Measurements from ENCODE around the gene MAP3K6. TPM values are rescaled to one million over a fixed set of nuclear protein-coding genes. Genes with fewer than 3 reads are reported as not detected.

MAP3K6 gene
- total RNA-seq, 1 experiment from 2014 or later: 25.1 TPM

- Histone ChIP-seq H3K9me3 (ENCODE audit: low read length) (no peaks in the 10 kb centered on the region), H3K4me1 (ENCODE audit: insufficient read depth, low read length) (peaks cover 13% of the 10 kb centered on the region), H3K4me3 (ENCODE audit: low read length) (no peak overlapping the region), H3K79me2 (ENCODE audit: low read length) (peaks cover 10% of the 10 kb centered on the region), H3K9me2 (replicated peaks; ENCODE audit: low read length) (no peaks in the 10 kb centered on the region), H3K27ac (ENCODE audit: low read length) (no peak overlapping the region), H4K20me1 (ENCODE audit: low read length) (no peaks in the 10 kb centered on the region), H3K4me2 (ENCODE audit: low read length) (no peak overlapping the region; the same call in 1 of the 2 replicates), H3F3A (ENCODE audit: low read length, unreplicated experiment) (no peaks in the 10 kb centered on the region), H3K36me3 (ENCODE audit: low read depth, low read length) (no peaks in the 10 kb centered on the region; the same call in 1 of the 2 replicates), H3K9ac (ENCODE audit: low read length) (no peak overlapping the region), H2AFZ (ENCODE audit: low read length) (no peak overlapping the region), H3K27me3 (ENCODE audit: low read length) (no peaks in the 10 kb centered on the region)
- DNase-seq (no peak), ATAC-seq (no peak)
- CTCF ChIA-PET: no interaction called here
- POLR2A ChIA-PET (ENCODE audit: unreplicated experiment): no interaction called here
- BruUV-seq (replicated peaks): no TSS peak
- TF ChIP-seq EZH2 (IDR thresholded peaks at IDR 0.05; ENCODE audit: low read length, unreplicated experiment) (no peak), CTCF (conservative IDR thresholded peaks at IDR 0.05; ENCODE audit: low read depth, low read length) (no peak), EZH2phosphoT487 (IDR thresholded peaks at IDR 0.05; ENCODE audit: borderline replicate concordance, low read length) (no peak)
- intact Hi-C loops (cut with micrococcal nuclease): loop anchor here (2.0 kb wide), 1 partner anchor 25 kb away; no protein-coding TSS in a partner anchor
These were observed 2.7 kb downstream of the MAP3K6 start for GRCh38 chr1:27363766-27364695.

- no peak overlapping the region for H3K9ac ChIP-seq (ENCODE audit: low read length)
- H3K27ac ChIP-seq (ENCODE audit: low read length): no peak overlapping the region
- ChIA-PET CTCF (no interaction called here), POLR2A (ENCODE audit: unreplicated experiment) (no interaction called here)
- no peaks in the 10 kb centered on the region for H3K9me3 ChIP-seq (ENCODE audit: low read length)
- H4K20me1 ChIP-seq (ENCODE audit: low read length): no peaks in the 10 kb centered on the region
- no peaks in the 10 kb centered on the region for H3F3A ChIP-seq (ENCODE audit: low read length, unreplicated experiment)
- no peaks in the 10 kb centered on the region for H3K27me3 ChIP-seq (ENCODE audit: low read length)
- no peak overlapping the region for H3K4me3 ChIP-seq (ENCODE audit: low read length)
- peaks cover 10% of the 10 kb centered on the region for H3K36me3 ChIP-seq (ENCODE audit: low read depth, low read length)
- DNase-seq: no peak
- TF ChIP-seq CTCF (conservative IDR thresholded peaks at IDR 0.05; ENCODE audit: low read depth, low read length) (no peak), EZH2 (IDR thresholded peaks at IDR 0.05; ENCODE audit: low read length, unreplicated experiment) (no peak), EZH2phosphoT487 (IDR thresholded peaks at IDR 0.05; ENCODE audit: borderline replicate concordance, low read length) (no peak)
- no TSS peak for BruUV-seq (replicated peaks)
- H2AFZ ChIP-seq (ENCODE audit: low read length): no peak overlapping the region
- H3K9me2 ChIP-seq (replicated peaks; ENCODE audit: low read length): no peaks in the 10 kb centered on the region
- intact Hi-C loops (cut with micrococcal nuclease): no loop called here
- no peak overlapping the region for H3K4me2 ChIP-seq (ENCODE audit: low read length)
- H3K4me1 ChIP-seq (ENCODE audit: insufficient read depth, low read length): peaks cover 6% of the 10 kb centered on the region
- ATAC-seq: no peak
- peaks cover 10% of the 10 kb centered on the region for H3K79me2 ChIP-seq (ENCODE audit: low read length)
These were observed 5.2 kb downstream of the MAP3K6 start for GRCh38 chr1:27361553-27361952.

GRCh38 chr1:27361044-27361402 lies 5.7 kb downstream of the MAP3K6 start:
- Histone ChIP-seq H3F3A (ENCODE audit: low read length, unreplicated experiment) (no peaks in the 10 kb centered on the region), H3K27me3 (ENCODE audit: low read length) (no peaks in the 10 kb centered on the region), H3K4me3 (ENCODE audit: low read length) (no peak overlapping the region), H3K4me2 (ENCODE audit: low read length) (no peak overlapping the region), H3K27ac (ENCODE audit: low read length) (no peak overlapping the region), H2AFZ (ENCODE audit: low read length) (no peak overlapping the region), H3K4me1 (ENCODE audit: insufficient read depth, low read length) (peaks cover 6% of the 10 kb centered on the region), H3K9me2 (replicated peaks; ENCODE audit: low read length) (no peaks in the 10 kb centered on the region), H4K20me1 (ENCODE audit: low read length) (no peaks in the 10 kb centered on the region), H3K36me3 (ENCODE audit: low read depth, low read length) (peaks cover 10% of the 10 kb centered on the region), H3K79me2 (ENCODE audit: low read length) (peaks cover 10% of the 10 kb centered on the region), H3K9me3 (ENCODE audit: low read length) (no peaks in the 10 kb centered on the region), H3K9ac (ENCODE audit: low read length) (no peak overlapping the region)
- ChIA-PET POLR2A (ENCODE audit: unreplicated experiment) (no interaction called here), CTCF (no interaction called here)
- ATAC-seq (no peak), DNase-seq (no peak)
- BruUV-seq (replicated peaks): no TSS peak
- TF ChIP-seq EZH2 (IDR thresholded peaks at IDR 0.05; ENCODE audit: low read length, unreplicated experiment) (no peak), EZH2phosphoT487 (IDR thresholded peaks at IDR 0.05; ENCODE audit: borderline replicate concordance, low read length) (no peak), CTCF (conservative IDR thresholded peaks at IDR 0.05; ENCODE audit: low read depth, low read length) (no peak)
- intact Hi-C loops (cut with micrococcal nuclease): no loop called here

Data from PC-3 (cell line).